HG03045 (cell line): ENCODE results near the gene RBM8A.
"Not testable (repeated sequence)": the region's sequence is repeated elsewhere in the genome, so short reads cannot be mapped to it uniquely, and the experiment has no call there.

Experiments
- ATAC-seq: cut with Tn5 transposase; IDR thresholded peaks from one replicate; pipeline ENCODE4 v1.9.1; 2021; ENCODE audit warnings: mild to moderate bottlenecking, moderate library complexity; ENCODE audit not compliant: unreplicated experiment

The RBM8A gene

GRCh38 chr1:145956781-145957442 is 29.6 kb upstream of the RBM8A start:
- no peak for ATAC-seq

DNA sequence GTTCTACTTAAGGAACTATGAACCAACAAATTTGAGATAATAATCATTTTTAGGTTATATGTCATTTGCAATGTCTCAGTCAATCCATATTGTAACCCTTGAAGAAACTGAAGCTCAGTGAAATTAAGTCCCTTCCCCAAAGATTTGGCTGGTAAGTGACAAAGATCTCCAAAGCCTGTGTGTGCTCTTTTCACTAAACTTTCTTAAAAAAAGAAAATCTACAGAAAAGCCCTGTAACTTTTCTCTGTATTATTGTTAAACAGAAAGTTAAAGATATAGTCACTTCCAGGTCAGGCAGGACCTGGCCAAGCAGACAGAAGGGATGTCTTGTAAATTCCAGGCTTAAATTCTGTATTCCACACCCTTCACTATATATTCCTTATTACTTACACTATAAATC is 29.1 kb upstream of the RBM8A start:
- ATAC-seq = no peak

GRCh38 chr1:145955436-145955835 is 28.2 kb upstream of the RBM8A start:
- ATAC-seq = no peak

- ATAC-seq = no peak
These were observed 26.6 kb upstream of the RBM8A start for GRCh38 chr1:145953861-145954260.

DNA sequence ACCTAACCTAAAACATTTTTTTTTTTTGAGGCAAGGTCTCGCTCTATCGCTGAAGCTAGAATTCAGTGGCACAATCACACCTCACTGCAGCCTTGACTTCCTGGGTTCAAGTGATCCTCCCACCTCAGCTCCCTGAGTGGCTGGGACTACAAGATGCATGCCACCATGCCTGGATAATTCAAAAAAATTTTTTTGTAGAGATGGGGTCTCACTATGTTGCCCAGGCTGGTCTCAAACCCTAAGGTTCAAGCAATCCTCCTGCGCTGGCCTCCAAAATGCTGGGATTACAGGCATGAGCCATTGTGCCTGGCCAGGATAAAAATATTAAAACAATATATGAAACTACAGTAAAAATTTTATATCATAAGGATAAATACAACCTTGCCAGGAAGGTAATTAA is 25.6 kb upstream of the RBM8A start:
- no peak for ATAC-seq

GRCh38 chr1:145951526-145951925 is 24.2 kb upstream of the RBM8A start:
- no peak for ATAC-seq

DNA sequence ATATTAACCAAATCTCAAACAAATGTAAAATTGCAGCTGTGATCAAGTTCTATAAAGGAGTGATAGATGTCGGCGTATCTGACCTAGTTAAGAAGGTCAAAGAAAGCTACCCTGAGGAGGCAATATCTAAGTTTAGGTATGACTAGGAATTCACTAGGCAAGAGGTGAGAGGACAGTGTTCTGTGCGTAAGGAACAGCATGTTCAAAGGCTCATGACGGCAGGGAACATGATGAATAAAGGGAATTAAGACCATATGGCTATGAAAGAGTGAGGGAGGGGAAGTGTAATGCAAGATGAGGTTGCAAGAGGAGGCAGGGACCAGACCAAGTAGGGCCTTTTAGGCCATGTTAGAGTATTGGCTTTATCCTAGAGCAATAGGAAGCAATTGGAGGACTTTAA is 21.9 kb upstream of the RBM8A start:
- ATAC-seq = no peak

DNA sequence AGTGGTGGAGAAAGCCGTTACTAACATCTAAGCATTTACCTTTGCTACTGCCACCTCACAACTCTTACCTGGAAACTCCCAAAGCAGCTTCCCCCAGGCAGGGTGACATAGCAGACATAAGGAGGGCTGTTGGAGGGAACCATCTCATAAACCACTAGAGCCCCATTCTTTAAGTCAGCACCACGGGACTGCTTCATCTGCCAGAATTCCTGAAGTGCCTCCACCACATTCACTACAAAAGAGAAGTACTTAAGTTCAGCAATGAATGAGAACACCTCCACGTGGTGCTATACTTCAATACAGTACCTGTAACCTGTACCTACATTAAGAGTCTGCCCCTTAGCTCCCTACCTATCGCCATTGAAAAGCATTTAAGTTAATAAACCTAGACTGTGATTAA is 20.3 kb upstream of the RBM8A start:
- ATAC-seq = no peak

- ATAC-seq = no peak
These were observed 19.2 kb upstream of the RBM8A start for GRCh38 chr1:145946477-145946986.

GRCh38 chr1:145944532-145944931 is 17.2 kb upstream of the RBM8A start:
- ATAC-seq = no peak

DNA sequence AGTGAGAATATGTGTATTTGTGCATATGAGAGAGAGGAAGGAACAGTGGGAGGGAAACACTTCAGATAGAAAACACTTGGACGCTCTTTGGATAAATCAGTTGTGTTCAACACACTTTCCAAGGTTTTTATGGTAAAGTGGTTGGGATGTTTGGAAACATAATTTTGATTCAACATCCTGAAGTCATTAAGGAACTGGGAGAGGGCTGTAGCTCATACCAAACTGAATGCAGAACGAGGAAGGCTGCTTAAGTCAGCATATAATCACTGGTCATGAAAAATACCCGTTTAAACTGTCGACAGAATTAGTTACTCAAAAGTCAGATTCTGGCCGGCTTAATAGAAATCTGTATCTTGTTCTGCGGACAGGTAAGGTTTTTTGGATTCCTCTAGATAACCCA is 15.6 kb upstream of the RBM8A start:
- ATAC-seq = no peak

- no peak for ATAC-seq
These were observed 15.1 kb upstream of the RBM8A start for GRCh38 chr1:145942405-145942804.

DNA sequence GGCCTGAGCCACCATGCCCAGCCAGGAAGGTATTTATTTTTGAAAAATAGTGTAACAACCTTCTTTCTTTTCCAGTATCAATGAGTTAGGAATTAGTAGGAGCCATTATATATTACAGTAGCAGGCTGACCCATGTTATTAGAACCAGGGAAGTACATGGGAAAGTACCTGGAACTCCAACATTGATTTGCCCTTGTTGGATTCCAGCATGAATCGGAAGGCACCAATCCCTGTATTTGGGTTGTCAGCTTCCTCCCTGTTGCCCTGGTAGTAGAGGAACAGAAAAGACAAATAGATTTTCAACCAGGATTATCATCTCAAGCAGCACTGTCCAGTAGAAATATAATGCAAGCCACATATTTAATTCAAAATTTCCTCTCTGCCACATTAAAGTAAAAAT is 10.2 kb upstream of the RBM8A start:
- no peak for ATAC-seq

GRCh38 chr1:145936247-145936646 is 9.0 kb upstream of the RBM8A start:
- ATAC-seq = no peak

DNA sequence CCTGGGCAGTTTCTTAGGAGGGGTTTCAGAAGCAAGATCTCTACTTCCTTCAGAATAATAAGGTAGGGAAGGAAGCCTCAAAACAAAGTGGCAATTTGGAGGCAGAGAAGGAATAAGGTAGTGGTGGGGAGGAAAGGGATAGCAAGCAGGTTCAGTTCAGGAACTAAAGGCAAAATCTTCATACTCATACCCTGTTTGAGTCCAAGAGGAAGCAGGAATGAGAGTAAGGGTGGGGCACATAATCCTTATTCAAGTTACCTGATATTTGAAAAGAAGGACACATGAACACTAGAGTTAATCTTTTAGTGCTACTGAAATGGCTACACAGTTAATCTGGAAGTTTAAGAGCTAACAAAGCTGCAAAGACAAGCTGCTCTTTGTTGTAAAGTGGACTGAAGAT is 8.4 kb upstream of the RBM8A start:
- no peak for ATAC-seq

DNA sequence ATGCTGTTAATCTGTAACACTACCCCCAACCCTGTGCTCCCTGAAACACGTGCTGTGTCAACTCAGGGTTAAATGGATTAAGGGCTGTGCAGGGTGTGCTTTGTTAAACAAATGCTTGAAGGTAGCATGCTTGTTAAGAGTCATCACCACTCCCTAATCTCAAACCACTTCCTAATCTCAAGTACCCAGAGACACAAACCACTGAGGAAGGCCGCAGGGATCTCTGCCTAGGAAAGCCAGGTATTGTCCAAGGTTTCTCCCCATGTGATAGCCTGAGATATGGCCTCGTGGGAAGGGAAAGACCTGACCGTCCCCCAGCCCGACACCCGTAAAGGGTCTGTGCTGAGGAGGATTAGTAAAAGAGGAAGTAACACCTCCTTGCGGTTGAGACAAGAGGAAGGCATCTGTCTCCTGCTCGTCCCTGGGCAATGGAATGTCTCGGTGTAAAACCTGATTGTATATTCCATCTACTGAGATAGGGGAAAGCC is 5.3 kb upstream of the RBM8A start:
- not testable (repeated sequence) for ATAC-seq

GRCh38 chr1:145927916-145928643 is 796 bp upstream of the RBM8A start:
- ATAC-seq = no peak

GRCh38 chr1:145926686-145927062 is 610 bp downstream of the RBM8A start:
- ATAC-seq = peak; percentile 4

DNA sequence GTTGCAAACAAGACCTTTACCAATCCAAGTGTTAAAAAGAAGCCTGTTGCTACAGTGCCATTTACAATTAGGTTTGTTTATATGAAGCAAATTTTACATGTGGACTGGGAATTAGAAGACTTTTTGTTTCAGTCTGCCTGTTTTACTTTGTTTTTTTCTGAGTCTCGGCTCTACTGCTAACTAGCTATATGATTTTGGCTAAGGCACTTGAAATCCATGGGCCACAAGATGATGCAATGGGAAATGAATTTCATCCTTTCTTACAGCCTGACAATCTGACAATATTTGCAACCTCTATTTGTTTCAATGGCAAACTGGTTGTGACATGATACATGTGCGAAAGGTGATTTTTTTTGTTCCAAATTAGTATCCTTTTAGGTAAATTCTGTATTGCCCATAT is 5.0 kb downstream of the RBM8A start:
- no peak for ATAC-seq

- not testable (repeated sequence) for ATAC-seq
These were observed 7.0 kb downstream of the RBM8A start for GRCh38 chr1:145920297-145920696.

GRCh38 chr1:145918992-145919939 is 8.0 kb downstream of the RBM8A start:
- ATAC-seq = peak; percentile 12
